Subcutaneous abdominal adipose tissue (tissue), 5 donors: ENCODE measurements around the gene OCA2.

Experiments used
- H3K27ac ChIP-seq: one replicate; pipeline ENCODE4 v1.7.0; 2013; ENCODE audit warnings: low read depth, mild to moderate bottlenecking, inconsistent platforms, low read length, moderate library complexity
- H3K27me3 ChIP-seq, 5 donors: one replicate each; pipeline ENCODE4 v1.7.0; 2013; ENCODE audit warnings: low read length in 5 of 5, inconsistent platforms in 1 of 5; ENCODE audit not compliant: control insufficient read depth in 5 of 5, insufficient read depth in 4 of 5
- H3K36me3 ChIP-seq, 5 donors: one replicate each; pipeline ENCODE4 v1.7.0; 2013; ENCODE audit warnings: low read length in 5 of 5; ENCODE audit not compliant: control insufficient read depth in 5 of 5, insufficient read depth in 5 of 5
- H3K4me1 ChIP-seq, 5 donors: one replicate each; pipeline ENCODE4 v1.7.0; 2013; ENCODE audit warnings: low read length in 5 of 5, mild to moderate bottlenecking in 3 of 5, moderate library complexity in 1 of 5; ENCODE audit not compliant: control insufficient read depth in 5 of 5, insufficient read depth in 5 of 5
- H3K4me3 ChIP-seq, 5 donors: one replicate each; pipeline ENCODE4 v1.7.0; 2013; ENCODE audit warnings: low read length in 5 of 5, low read depth in 1 of 5
- H3K9ac ChIP-seq, 5 donors: one replicate each; pipeline ENCODE4 v1.7.0; 2013; ENCODE audit warnings: low read length in 5 of 5, mild to moderate bottlenecking in 4 of 5, moderate library complexity in 3 of 5
- H3K9me3 ChIP-seq, 5 donors: one replicate each; pipeline ENCODE4 v1.7.0; 2013; ENCODE audit warnings: low read length in 5 of 5; ENCODE audit not compliant: control insufficient read depth in 5 of 5
- donor health status: healthy.
- donor health status: healthy.
- donor health status: healthy.
- donor health status: healthy.
- donor health status: healthy.

OCA2 gene

DNA sequence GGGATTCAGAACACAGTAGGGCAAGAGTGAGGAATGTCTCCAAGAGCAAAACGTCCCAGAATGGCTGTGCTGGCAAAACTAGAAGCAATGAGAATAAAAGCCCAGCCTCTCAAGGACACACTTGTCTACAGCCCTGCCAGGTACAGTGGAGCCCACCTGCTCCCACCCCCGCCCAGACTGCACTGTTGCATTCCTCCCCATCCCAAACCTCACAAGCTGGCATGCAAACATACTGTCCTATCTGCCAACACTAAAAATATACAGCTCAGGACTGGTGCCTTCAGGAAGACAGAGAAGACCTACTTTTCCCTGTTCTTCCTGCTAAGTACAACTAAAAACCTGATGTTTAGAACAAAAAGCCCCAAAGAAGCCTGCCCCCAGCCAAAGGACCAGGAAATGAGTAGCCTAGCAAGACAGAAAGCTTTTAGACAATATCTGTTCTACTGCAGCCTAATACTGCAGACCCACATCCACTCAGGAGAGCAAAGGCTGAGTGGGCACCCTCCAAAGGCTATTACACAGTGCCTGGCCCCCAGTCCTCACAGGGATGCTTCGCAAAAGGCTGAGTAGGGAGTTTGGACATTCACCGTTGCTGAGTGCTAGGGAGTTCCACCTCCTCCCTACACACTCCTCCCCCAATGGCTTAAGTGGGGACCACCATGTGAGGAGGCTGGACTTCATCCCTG lies 13.5 kb downstream of the OCA2 start:
- H3K36me3 ChIP-seq, result no peaks in the 10 kb centered on the region
- no peak overlapping the region for H3K9ac ChIP-seq
- H3K4me3 ChIP-seq, result no peak overlapping the region
- H3K27ac ChIP-seq, result no peak overlapping the region
- peaks cover 0 to 2% (median 0%) of the 10 kb centered on the region in 5 donors for H3K27me3 ChIP-seq
- H3K4me1 ChIP-seq, result peaks cover 0 to 6% (median 0%) of the 10 kb centered on the region in 5 donors
- H3K9me3 ChIP-seq, result peaks cover under 1 to 8% (median 2%) of the 10 kb centered on the region in 5 donors

DNA sequence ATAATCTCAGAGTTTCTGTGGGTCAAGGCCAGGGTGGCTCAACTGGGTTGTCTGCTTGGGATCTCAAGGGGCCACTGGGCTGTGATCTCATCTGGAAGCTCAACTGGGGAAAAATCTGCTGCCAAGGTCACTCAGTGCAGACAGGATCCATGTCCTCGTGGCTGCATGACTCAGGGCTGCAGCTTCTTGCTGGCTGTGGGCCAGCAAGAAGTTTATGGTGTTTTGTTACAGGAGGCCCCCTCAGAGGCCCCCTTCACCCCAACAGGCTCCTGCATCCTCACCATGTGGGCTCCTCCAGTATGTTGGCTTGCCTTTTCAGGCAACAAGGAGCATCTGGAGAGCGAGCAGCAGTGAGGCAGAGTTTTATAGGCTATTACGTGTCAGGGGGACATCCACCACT lies 14.6 kb downstream of the OCA2 start:
- no peak overlapping the region for H3K27ac ChIP-seq
- H3K9me3 ChIP-seq, result peaks cover 0 to 8% (median 0%) of the 10 kb centered on the region in 5 donors
- peaks cover 0 to 6% (median 0%) of the 10 kb centered on the region in 5 donors for H3K4me1 ChIP-seq
- peaks cover 0 to 7% (median 0%) of the 10 kb centered on the region in 5 donors for H3K27me3 ChIP-seq
- H3K36me3 ChIP-seq, result no peaks in the 10 kb centered on the region
- no peak overlapping the region for H3K4me3 ChIP-seq
- H3K9ac ChIP-seq, result no peak overlapping the region

DNA sequence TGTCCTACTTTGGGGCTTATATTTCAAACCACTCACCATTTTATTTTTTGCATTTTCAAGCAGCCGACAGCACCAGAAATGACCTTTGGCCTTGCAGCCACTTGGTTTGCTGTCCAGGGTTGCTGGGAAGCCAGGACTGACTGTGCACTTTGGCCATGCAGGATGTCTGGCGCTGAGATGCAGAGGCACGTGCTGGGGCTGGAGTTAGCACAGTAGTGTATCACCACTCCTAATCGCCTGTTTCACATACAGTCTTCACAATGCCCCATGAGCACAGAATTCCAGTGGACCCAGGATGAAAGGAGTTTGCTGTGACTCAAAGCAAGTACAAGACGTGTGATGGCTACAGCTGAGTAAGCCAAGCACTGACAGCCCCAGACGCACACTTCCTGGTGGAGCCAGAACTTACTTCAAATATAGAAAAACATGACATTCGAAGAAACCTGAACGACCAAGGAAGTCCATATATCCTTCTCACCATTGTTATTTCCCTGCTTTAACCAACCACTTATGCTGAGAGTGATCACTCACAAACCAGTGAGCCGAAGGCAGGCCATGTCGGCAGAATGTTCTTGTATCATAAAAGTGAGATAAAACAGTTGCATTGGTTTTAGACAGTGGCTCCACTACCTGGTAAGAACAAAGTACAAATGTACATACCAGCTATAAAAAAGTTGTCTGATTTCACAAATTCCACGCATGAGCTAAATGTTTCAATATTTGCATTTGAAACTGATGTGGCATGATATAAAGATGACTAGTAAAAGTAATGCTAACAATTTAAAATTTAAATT lies 16.0 kb downstream of the OCA2 start:
- peaks cover 0 to 8% (median 0%) of the 10 kb centered on the region in 5 donors for H3K9me3 ChIP-seq

DNA sequence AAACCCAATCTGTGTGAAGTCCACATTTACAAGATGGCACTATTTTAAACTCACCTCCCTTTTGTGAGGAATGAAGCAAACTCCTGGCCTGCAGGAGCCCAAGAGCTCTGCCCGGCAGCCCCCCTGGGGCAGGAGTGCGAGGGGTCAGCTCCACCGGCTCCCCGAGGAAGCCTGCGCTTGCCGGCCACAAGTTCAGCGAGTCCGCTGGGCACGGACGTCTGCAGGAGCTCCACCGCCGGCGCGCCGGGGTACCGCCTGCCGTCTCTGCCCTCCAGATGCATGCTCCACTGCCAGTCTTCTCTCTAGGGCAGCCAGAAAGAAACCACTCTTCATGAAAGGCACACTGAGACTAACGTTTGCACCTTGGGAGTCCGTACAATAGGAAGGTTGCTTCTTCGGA lies 17.5 kb downstream of the OCA2 start:
- Histone ChIP-seq H3K4me3 (no peak overlapping the region), H3K36me3 (no peaks in the 10 kb centered on the region), H3K27ac (no peak overlapping the region), H3K27me3 (peaks cover 0 to 15% (median 3%) of the 10 kb centered on the region in 5 donors), H3K9me3 (peaks cover 0 to 8% (median 0%) of the 10 kb centered on the region in 5 donors), H3K9ac (no peak overlapping the region), H3K4me1 (peaks cover 0 to 6% (median 0%) of the 10 kb centered on the region in 5 donors)

More for the DNA sequence above, 16.0 kb downstream of the OCA2 start:
- Histone ChIP-seq H3K4me1 (peaks cover 0 to 6% (median 0%) of the 10 kb centered on the region in 5 donors), H3K27me3 (peaks cover 0 to 15% (median 3%) of the 10 kb centered on the region in 5 donors), H3K36me3 (no peaks in the 10 kb centered on the region), H3K4me3 (no peak overlapping the region), H3K27ac (no peak overlapping the region), H3K9ac (no peak overlapping the region)

DNA sequence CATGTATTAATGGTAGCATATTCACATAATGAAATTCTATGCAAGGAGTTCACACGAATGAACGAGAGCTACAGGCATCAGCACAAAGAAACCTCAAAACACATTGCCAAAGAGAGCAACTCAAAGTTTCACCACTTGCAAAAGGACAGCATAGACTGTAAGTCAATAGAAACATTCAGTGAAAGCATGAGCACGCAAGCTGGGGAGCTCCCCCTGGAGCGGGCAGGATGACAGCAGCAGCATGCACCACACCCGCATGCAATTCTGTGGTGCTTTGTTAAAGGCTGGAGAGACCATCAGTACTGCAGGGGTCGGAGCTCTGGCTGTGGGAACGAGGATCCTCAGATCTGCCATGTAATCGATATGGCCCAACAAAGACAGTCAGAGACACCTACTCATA lies 18.7 kb downstream of the OCA2 start:
- Histone ChIP-seq H3K4me3 (no peak overlapping the region), H3K9me3 (peaks cover 0 to 8% (median 0%) of the 10 kb centered on the region in 5 donors), H3K27me3 (peaks cover 0 to 15% (median 3%) of the 10 kb centered on the region in 5 donors), H3K4me1 (no peaks in the 10 kb centered on the region), H3K9ac (no peak overlapping the region), H3K27ac (no peak overlapping the region), H3K36me3 (no peaks in the 10 kb centered on the region)

DNA sequence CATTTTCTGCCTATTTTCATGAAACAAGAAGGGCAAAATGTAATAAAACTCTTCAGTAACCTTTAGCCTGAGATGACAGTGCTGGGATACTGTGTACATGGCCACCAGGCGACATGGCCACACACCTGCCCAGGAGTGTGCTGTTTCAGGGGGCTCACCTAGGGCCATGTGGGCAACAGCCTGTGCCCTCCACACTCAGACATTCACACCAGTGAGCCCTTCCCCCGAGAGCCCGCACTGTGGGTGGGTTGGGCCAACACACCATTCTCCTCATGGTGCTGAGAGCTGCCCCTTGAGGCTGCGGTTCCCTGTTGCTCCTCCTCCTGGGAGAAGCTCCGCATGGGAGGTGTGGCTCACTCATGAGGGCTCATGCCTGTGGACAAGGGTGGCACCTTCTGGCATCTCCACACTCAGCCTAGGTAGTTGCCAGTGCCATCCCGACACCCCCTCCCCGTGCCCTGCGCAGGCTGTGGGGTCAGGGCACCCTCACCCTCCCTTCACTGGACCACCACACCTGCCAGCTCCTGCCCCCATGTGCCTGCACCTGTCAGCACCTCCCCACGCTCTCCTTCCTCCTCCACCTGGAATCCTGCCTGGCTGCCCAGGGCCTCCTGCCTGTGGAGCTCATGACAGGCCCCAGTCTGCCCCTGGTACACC lies 19.7 kb downstream of the OCA2 start:
- Histone ChIP-seq H3K9ac (no peak overlapping the region), H3K27me3 (peaks cover 0 to 15% (median 3%) of the 10 kb centered on the region in 5 donors), H3K4me1 (no peaks in the 10 kb centered on the region), H3K4me3 (no peak overlapping the region), H3K9me3 (peaks cover 0 to 4% (median 0%) of the 10 kb centered on the region in 5 donors), H3K36me3 (no peaks in the 10 kb centered on the region), H3K27ac (no peak overlapping the region)

DNA sequence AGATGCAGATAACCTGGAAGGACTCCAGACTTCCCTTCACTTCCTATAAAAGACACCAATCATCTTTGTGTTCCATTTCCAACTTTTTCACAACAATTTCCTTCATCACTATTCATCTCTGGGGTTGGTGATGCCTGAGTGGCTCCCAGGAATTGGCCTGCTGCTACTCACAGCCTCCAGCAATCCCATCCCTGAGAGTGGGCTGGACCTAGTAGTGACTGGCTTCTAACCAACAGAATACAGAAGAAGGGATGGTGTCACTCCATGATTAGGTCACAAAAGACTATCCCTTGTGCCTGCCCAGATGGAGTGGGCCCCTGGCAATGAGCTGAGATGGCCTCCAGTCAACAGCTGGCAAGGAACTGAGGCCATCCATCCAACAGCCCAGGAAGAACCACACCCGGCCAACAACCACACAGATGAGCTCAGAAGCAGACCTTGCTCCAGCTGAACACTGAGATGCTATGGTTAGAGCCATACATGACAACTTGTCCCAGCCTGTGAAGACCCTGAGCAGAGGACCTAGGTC lies 20.9 kb downstream of the OCA2 start:
- Histone ChIP-seq H3K27me3 (peaks cover 0 to 15% (median 3%) of the 10 kb centered on the region in 5 donors), H3K4me3 (no peak overlapping the region), H3K4me1 (no peaks in the 10 kb centered on the region), H3K36me3 (no peaks in the 10 kb centered on the region), H3K9me3 (no peaks in the 10 kb centered on the region), H3K27ac (no peak overlapping the region), H3K9ac (no peak overlapping the region)

DNA sequence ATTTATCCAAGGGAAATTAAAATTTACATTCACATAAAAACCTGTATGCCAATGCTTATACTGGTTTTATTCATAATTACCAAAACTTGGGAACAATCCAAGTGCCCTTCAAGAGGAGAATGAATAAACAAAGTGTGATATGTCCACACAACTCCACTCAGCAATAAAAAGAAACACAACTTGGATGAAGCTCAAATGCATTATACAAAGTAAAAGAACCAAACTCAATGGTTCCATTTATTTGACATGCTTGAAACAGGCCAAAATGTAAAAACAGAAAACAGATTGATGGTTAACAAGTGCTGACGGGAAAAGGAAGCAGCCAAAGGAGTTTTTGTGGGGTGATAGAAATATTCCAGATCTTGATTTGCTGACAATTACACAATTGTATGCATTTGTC lies 23.5 kb downstream of the OCA2 start:
- H3K4me1 ChIP-seq, result no peaks in the 10 kb centered on the region
- H3K36me3 ChIP-seq, result no peaks in the 10 kb centered on the region
- H3K27ac ChIP-seq, result no peak overlapping the region

DNA sequence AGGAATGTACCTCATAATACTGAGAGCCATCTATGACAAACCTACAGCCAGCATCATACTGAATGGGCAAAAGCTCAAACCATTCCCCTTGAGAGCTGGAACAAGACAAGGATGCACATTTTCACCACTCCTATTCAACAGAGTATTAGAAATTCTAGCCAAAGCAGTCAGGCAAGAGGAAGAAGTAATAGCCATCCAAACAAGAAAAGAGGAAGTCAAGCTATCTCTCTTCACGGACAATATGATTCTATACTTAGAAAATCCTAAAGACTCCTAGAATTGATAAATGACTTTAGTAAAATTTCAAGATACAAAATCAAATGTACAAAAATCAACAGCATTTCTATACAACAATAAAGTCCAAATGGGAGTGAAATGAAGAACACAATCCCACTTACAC lies 30.2 kb downstream of the OCA2 start:
- Histone ChIP-seq H3K4me1 (no peaks in the 10 kb centered on the region), H3K27me3 (no peaks in the 10 kb centered on the region), H3K27ac (no peak overlapping the region), H3K36me3 (no peaks in the 10 kb centered on the region), H3K9me3 (peaks cover 0 to 6% (median 3%) of the 10 kb centered on the region in 5 donors), H3K4me3 (no peak overlapping the region), H3K9ac (no peak overlapping the region)

More for the DNA sequence above, 23.5 kb downstream of the OCA2 start:
- no peak overlapping the region for H3K9ac ChIP-seq
- peaks cover 0 to 3% (median 0%) of the 10 kb centered on the region in 5 donors for H3K9me3 ChIP-seq
- H3K4me3 ChIP-seq, result no peak overlapping the region
- peaks cover 0 to 15% (median 3%) of the 10 kb centered on the region in 5 donors for H3K27me3 ChIP-seq
